Mesothelial cell of epicardium (in vitro differentiated cells): Measurements from ENCODE around the gene PNRC1. TPM values are rescaled to one million over a fixed set of nuclear protein-coding genes. Genes with fewer than 3 reads are reported as not detected.

ENCODE experiments used
- DNase-seq, 2 experiments: peaks; one replicate each; pipeline ENCODE4 v3.0.0; 2021; ENCODE audit warnings: low spot score in 2 of 2; ENCODE audit not compliant: unreplicated experiment in 2 of 2
- H3K27ac Mint-ChIP-seq: 2 replicates; pipeline ENCODE4 v1.8.0; 2021; ENCODE audit warnings: mixed read lengths
- H3K27me3 Mint-ChIP-seq: 2 replicates; pipeline ENCODE4 v1.8.0; 2021; ENCODE audit warnings: low read depth, mixed read lengths
- H3K36me3 Mint-ChIP-seq: 2 replicates; pipeline ENCODE4 v1.8.0; 2021; ENCODE audit warnings: mixed read lengths
- H3K4me1 Mint-ChIP-seq: 2 replicates; pipeline ENCODE4 v1.8.0; 2021; ENCODE audit warnings: mixed read lengths
- H3K4me3 Mint-ChIP-seq: 2 replicates; pipeline ENCODE4 v1.8.0; 2021; ENCODE audit warnings: mild to moderate bottlenecking, moderate library complexity, mixed read lengths
- H3K9me3 Mint-ChIP-seq: 2 replicates; pipeline ENCODE4 v1.8.0; 2021; ENCODE audit warnings: mixed read lengths
- total RNA-seq: library from RNA; stranded (reverse); gene quantifications from 3 replicates; pipeline ENCODE4 v1.2.1, GENCODE V29; 2021
- TF ChIP-seq, protein P1 (sequence below): fragments of 200-600 bp; sonication (generic); IDR thresholded peaks from one replicate; pipeline ENCODE4 v1.5.0; 2021; ENCODE audit warnings: antibody characterized with exemption; ENCODE audit not compliant: unreplicated experiment

The PNRC1 gene
- total RNA-seq, 1 donor from 2014 or later: 190 TPM

DNA sequence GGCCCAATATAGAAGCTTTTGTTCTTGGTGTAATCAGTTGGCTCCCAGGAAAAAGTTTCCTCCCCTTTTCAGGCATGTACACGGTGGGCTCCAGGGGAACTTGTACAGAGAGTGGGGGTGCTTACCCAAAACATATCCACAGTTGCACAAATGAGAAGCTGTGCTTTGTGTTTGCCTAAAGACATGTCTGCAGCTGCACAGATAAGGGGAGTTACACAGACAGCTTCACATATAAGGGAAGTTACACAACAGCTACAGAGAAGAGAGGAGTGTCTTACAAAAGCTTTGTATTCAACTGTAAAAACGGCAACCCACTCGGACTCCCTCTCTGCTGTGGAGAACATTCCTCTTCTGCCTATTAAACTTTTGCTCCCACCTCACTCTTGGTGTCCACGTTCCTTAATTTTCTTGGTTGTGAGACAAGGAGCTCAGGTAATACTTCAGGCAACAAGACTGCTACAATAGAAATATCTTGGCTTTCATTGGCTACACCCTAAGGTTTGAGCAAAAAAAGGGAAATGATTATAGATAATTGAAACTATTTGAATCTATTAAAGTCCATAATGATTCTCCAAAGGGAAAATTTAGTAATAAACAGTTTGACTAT lies 7.4 kb upstream of the PNRC1 start:
- peaks cover 5% of the 10 kb centered on the region for H3K9me3 Mint-ChIP-seq
- DNase-seq: no peak
- no peak overlapping the region for H3K4me3 Mint-ChIP-seq
- H3K4me1 Mint-ChIP-seq: peaks cover 6% of the 10 kb centered on the region
- TF ChIP-seq, protein P1, sequence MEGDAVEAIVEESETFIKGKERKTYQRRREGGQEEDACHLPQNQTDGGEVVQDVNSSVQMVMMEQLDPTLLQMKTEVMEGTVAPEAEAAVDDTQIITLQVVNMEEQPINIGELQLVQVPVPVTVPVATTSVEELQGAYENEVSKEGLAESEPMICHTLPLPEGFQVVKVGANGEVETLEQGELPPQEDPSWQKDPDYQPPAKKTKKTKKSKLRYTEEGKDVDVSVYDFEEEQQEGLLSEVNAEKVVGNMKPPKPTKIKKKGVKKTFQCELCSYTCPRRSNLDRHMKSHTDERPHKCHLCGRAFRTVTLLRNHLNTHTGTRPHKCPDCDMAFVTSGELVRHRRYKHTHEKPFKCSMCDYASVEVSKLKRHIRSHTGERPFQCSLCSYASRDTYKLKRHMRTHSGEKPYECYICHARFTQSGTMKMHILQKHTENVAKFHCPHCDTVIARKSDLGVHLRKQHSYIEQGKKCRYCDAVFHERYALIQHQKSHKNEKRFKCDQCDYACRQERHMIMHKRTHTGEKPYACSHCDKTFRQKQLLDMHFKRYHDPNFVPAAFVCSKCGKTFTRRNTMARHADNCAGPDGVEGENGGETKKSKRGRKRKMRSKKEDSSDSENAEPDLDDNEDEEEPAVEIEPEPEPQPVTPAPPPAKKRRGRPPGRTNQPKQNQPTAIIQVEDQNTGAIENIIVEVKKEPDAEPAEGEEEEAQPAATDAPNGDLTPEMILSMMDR: no peak
- no peaks in the 10 kb centered on the region for H3K36me3 Mint-ChIP-seq
- H3K27me3 Mint-ChIP-seq: no peaks in the 10 kb centered on the region
- H3K27ac Mint-ChIP-seq: peak overlapping the region; percentile 81

DNA sequence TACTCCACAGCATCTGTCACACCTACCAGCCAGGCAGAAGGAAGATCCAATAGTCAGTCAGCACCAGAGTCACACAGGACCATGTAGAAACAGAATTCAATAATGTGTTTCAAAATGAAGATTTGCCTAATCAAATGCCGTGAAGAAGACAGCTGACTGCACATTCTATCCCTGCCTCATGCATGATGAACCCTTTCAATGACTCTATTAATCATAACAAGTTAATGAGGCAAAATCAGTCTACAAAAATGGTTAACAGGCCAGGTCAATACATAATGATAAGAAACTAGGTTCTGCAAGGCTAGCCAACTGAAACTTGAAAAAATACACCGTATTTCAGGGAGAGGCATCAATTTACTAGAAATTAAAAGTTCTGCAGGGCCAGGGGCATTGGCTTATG lies 6.7 kb upstream of the PNRC1 start:
- Mint-ChIP-seq H3K36me3 (no peaks in the 10 kb centered on the region), H3K9me3 (peaks cover 5% of the 10 kb centered on the region), H3K4me1 (peaks cover 8% of the 10 kb centered on the region), H3K4me3 (no peak overlapping the region), H3K27me3 (no peaks in the 10 kb centered on the region), H3K27ac (no peak overlapping the region)
- TF ChIP-seq, protein P1: no peak
- no peak for DNase-seq

DNA sequence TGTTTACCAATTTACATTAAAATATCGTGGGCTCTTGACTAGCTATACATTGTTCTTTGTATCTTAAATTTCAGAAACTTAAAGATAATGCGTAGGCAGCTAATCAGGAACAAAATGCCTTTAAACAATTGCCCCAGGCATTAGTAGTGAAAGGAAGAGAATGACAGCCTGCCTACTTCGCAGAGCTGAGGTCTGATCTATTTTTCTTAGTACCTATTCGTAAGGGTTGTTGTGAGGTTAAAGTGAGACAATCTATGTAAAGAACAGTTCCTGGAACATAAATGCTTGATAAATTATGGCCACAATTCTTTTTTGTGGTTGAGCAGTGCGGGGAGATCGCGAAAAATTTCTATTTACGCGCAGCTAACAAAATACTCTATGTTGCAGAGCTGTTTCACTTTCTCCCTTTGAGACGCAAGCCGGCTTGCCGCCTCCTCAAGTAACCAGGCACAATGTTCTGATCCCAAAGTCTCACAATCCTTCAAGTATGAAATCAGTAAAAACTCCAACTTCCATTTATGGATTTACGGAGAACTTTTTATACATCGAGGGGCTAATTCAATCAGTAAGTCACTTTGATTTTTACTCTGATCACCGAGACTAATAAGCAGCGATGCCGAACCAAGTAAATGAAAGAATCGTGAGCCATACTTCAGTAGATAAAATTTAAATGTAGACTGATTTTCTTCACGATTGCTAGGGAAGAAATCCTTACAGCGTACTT lies 878 bp upstream of the PNRC1 start:
- H3K4me3 Mint-ChIP-seq: peak overlapping the region; percentile 90
- DNase-seq: no peak
- peaks cover 10% of the 10 kb centered on the region for H3K36me3 Mint-ChIP-seq
- peaks cover 23% of the 10 kb centered on the region for H3K4me1 Mint-ChIP-seq
- peak overlapping the region; percentile 98 for H3K27ac Mint-ChIP-seq
- TF ChIP-seq, protein P1: no peak
- no peaks in the 10 kb centered on the region for H3K27me3 Mint-ChIP-seq
- H3K9me3 Mint-ChIP-seq: no peaks in the 10 kb centered on the region

DNA sequence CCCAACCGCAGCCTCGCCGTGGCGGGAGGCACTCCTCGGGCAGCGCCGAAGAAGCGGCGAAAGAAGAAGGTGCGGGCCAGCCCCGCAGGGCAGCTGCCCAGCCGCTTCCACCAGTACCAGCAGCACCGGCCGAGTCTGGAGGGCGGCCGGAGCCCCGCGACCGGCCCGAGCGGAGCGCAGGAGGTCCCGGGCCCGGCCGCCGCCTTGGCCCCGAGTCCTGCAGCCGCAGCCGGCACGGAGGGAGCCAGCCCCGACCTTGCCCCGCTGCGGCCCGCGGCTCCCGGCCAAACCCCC lies 525 bp downstream of the PNRC1 start:
- no peaks in the 10 kb centered on the region for H3K27me3 Mint-ChIP-seq
- H3K27ac Mint-ChIP-seq: peak overlapping the region; percentile 99
- peak overlapping the region; percentile 90 for H3K4me3 Mint-ChIP-seq
- DNase-seq: no peak
- TF ChIP-seq, protein P1: no peak
- no peaks in the 10 kb centered on the region for H3K9me3 Mint-ChIP-seq
- peaks cover 23% of the 10 kb centered on the region for H3K36me3 Mint-ChIP-seq
- H3K4me1 Mint-ChIP-seq: peaks cover 27% of the 10 kb centered on the region

DNA sequence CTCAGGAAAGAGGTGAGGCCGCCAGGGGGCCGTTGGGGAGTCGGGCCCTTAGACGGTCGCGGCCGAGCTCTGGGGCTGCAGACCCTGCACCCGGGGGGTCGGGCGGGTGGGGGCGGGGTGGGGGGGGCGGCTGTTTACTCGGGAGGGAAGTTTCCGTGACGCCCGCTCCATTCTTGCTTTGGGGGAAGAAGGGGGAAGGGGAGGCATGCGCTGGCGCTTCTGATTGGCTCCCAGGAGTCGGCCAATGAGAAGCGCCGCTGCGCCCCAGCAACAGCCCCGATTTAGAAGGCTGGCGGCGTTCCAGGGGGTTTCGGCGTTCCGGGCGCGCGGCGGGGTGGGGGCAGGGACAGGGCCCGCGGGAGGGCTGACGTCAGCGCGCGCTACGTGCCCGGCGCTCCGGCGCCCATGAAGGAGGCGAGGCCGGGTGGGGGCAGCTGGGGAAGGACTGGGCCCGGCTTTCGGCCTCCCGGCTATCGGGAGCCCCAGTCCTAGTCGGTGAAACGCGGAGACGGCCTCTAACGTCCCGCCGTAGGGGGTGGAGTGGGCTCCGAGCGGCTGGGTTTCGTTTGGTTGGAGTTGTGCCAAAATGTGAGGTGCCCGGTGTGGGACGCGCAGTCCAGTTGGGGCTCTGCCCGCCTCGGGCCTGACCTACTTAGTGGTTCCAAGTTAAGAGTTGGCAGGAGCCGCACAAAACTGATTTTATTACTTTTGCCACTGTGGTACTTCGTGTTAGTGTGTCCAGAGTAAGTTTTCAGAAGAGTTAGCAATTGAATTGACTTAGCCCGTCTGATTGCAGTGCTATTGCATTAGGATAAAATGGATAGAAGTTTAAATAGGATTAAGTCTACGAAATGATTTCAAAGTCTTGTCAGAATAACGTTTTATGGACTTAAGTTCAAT lies 1.1 kb downstream of the PNRC1 start:
- Mint-ChIP-seq H3K27me3 (no peaks in the 10 kb centered on the region), H3K4me1 (peaks cover 30% of the 10 kb centered on the region), H3K4me3 (peak overlapping the region; percentile 88), H3K36me3 (peaks cover 26% of the 10 kb centered on the region), H3K27ac (peak overlapping the region; percentile 98), H3K9me3 (no peaks in the 10 kb centered on the region)
- TF ChIP-seq, protein P1: no peak
- peak; percentile 99 for DNase-seq
